Hematopoietic multipotent progenitor cell treated with erythropoietin and hydrocortisone succinate and interleukin-3 and kit ligand, for 6 days (in vitro differentiated cells): ENCODE data around the gene CLDN9.
A peak's percentile ranks its signal among the peaks of the same experiment; 100 is the strongest.

Experiments used
- DNase-seq: peaks from one replicate; pipeline ENCODE4 v3.0.0-alpha.2; 2015

Gene CLDN9

GRCh38 chr16:3058139-3059030 is 45.7 kb downstream of the CLDN9 start:
- DNase-seq, result peak; percentile 67

GRCh38 chr16:3059041-3059722 is 46.5 kb downstream of the CLDN9 start:
- DNase-seq, result peak; percentile 88

GRCh38 chr16:3059723-3060242 is 47.1 kb downstream of the CLDN9 start:
- DNase-seq, result no peak

- no peak for DNase-seq
These were observed 47.8 kb downstream of the CLDN9 start for GRCh38 chr16:3060339-3061127.

- no peak for DNase-seq
These were observed 49.8 kb downstream of the CLDN9 start for GRCh38 chr16:3062553-3062952.

GRCh38 chr16:3063625-3064386 is 51.1 kb downstream of the CLDN9 start:
- no peak for DNase-seq
